HFFc6 (cell line): ENCODE measurements around the gene TMEM205. TPM values are rescaled to one million over a fixed set of nuclear protein-coding genes. Genes with fewer than 3 reads are reported as not detected.
A peak's percentile ranks its signal among the peaks of the same experiment; 100 is the strongest.
"Not testable (repeated sequence)": the region's sequence is repeated elsewhere in the genome, so short reads cannot be mapped to it uniquely, and the experiment has no call there.

Experiments
- DNase-seq: peaks from one replicate; pipeline ENCODE4 v3.0.0-alpha.2; 2018
- H3K27ac Mint-ChIP-seq: 2 replicates; pipeline ENCODE4 v1.8.0; 2020; ENCODE audit warnings: mild to moderate bottlenecking, mixed read lengths
- H3K27me3 Mint-ChIP-seq: 2 replicates; pipeline ENCODE4 v1.8.0; 2021; ENCODE audit warnings: mild to moderate bottlenecking, moderate library complexity, mixed read lengths; ENCODE audit not compliant: insufficient read depth
- H3K36me3 Mint-ChIP-seq: 2 replicates; pipeline ENCODE4 v1.8.0; 2021; ENCODE audit warnings: low read depth, mixed read lengths
- H3K4me1 Mint-ChIP-seq: 2 replicates; pipeline ENCODE4 v1.8.0; 2020; ENCODE audit warnings: low read depth, mixed read lengths
- H3K4me3 Mint-ChIP-seq: 2 replicates; pipeline ENCODE4 v1.8.0; 2020; ENCODE audit warnings: mild to moderate bottlenecking, moderate library complexity, mixed read lengths
- H3K9me3 Mint-ChIP-seq: 2 replicates; pipeline ENCODE4 v1.8.0; 2020; ENCODE audit warnings: mild to moderate bottlenecking, mixed read lengths
- total RNA-seq, 6 experiments: library from RNA; stranded (reverse); fragmentation: NEBNext Ultra II Directional; extraction: Animal tissue kit (Norgen Biotek cat#: 25700); gene quantifications; 2 replicates in 1 of 6; 3 replicates in 5 of 6; pipeline ENCODE4 v1.2.3, GENCODE V29; 2021
- TF ChIP-seq, protein P1 (sequence below): fragments of 200-600 bp; sonication (generic); IDR thresholded peaks from 2 replicates; pipeline ENCODE4 v1.5.0; 2021; ENCODE audit warnings: antibody characterized with exemption, mild to moderate bottlenecking

The TMEM205 gene
- total RNA-seq, 6 experiments from 2014 or later: 36.9 to 51.8 (median 46.5) TPM

DNA sequence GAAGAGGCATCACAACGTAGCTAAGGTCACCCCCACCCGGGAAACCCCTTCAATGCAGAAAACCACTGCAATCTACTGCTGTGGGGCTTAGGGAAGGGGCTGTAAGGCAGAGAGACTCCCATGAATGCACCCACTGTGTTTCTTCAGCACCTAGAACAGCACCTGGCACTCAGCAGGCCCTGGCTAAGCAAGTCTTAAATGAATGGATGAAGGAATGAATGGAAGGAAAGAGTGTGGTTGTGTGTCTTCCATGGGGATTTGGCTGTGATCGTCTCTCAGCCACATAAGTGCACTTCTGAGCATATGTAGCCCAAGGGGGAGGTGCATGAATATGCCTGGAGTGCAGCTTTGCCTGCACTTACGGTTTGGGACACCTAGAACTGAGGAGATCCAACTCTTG, 3.1 kb upstream of the TMEM205 start:
- H3K9me3 Mint-ChIP-seq: peaks cover 12% of the 10 kb centered on the region
- H3K4me3 Mint-ChIP-seq: no peak overlapping the region
- H3K27me3 Mint-ChIP-seq: peaks cover 4% of the 10 kb centered on the region; the same call in 1 of the 2 replicates
- TF ChIP-seq, protein P1, sequence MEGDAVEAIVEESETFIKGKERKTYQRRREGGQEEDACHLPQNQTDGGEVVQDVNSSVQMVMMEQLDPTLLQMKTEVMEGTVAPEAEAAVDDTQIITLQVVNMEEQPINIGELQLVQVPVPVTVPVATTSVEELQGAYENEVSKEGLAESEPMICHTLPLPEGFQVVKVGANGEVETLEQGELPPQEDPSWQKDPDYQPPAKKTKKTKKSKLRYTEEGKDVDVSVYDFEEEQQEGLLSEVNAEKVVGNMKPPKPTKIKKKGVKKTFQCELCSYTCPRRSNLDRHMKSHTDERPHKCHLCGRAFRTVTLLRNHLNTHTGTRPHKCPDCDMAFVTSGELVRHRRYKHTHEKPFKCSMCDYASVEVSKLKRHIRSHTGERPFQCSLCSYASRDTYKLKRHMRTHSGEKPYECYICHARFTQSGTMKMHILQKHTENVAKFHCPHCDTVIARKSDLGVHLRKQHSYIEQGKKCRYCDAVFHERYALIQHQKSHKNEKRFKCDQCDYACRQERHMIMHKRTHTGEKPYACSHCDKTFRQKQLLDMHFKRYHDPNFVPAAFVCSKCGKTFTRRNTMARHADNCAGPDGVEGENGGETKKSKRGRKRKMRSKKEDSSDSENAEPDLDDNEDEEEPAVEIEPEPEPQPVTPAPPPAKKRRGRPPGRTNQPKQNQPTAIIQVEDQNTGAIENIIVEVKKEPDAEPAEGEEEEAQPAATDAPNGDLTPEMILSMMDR: no peak
- peaks cover 27% of the 10 kb centered on the region for H3K4me1 Mint-ChIP-seq
- H3K27ac Mint-ChIP-seq: no peak overlapping the region
- H3K36me3 Mint-ChIP-seq: 0 out of 2 replicates have a peak, but pooled peaks cover 10% of the 10 kb centered on the region
- no peak for DNase-seq

DNA sequence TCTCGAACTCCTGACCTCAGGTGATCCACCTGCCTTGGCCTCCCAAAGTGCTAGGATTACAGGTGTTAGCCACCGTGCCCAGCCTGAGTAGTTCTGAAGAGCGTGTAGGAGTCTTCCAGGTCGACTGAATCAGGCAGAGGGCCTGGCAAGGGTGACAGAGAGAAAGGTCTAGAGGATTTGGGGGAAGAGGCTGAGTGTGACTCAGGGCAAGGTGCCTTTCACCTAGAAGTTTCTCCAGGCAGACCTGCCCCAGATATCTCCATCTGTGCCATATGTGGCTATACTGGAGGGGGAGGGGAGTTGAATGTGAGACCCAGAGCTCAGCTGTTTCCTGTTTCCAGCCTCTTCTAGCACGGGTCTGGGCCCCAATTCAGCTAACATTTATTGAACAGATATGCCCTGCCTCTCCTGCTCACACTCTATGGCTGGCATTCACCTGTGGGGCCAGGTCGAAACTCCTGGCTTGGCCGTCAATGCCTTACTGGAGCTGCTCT, 1.5 kb upstream of the TMEM205 start:
- H3K27ac Mint-ChIP-seq: no peak overlapping the region
- no peak overlapping the region; the same call in 1 of the 2 replicates for H3K4me3 Mint-ChIP-seq
- no peak for DNase-seq
- TF ChIP-seq, protein P1: no peak
- H3K27me3 Mint-ChIP-seq: peaks cover 2% of the 10 kb centered on the region; the same call in 1 of the 2 replicates
- H3K9me3 Mint-ChIP-seq: peaks cover 12% of the 10 kb centered on the region
- H3K36me3 Mint-ChIP-seq: 0 out of 2 replicates have a peak, but pooled peaks cover 10% of the 10 kb centered on the region
- H3K4me1 Mint-ChIP-seq: peaks cover 30% of the 10 kb centered on the region

DNA sequence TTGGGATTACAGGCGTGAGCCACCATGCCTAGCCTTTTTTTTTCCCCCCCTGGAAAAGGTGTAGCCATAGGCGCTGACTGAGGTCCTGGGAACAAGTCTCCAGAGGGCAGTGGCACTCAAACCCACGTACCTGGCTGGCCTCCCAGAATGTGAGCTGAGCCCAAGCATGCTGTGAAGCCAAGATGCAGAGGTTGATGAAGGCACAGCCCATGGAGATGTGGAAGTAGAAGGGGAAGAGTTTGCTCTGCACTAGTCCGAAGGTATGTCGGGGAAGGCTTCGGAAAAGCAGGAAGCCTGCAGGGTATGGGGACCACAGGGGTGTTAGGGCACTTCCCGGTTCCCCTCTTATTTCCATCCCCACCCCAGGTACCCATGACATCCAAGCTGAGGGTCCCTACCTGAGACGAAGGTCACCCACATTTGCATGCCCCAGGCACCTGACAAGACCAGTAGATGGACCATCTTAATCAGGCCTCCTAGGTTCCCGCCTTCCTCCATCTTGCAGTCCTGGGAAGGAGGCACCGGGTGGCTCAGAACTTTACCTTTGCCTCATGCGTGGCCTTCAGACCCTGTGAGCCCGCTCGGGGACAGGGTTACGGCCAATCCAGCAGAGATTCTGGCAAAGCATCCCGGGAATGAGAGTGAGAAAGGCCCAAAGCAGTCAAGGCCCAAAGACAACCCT, 805 bp downstream of the TMEM205 start:
- H3K27me3 Mint-ChIP-seq: no peaks in the 10 kb centered on the region
- DNase-seq: no peak
- peaks cover 12% of the 10 kb centered on the region for H3K9me3 Mint-ChIP-seq

DNA sequence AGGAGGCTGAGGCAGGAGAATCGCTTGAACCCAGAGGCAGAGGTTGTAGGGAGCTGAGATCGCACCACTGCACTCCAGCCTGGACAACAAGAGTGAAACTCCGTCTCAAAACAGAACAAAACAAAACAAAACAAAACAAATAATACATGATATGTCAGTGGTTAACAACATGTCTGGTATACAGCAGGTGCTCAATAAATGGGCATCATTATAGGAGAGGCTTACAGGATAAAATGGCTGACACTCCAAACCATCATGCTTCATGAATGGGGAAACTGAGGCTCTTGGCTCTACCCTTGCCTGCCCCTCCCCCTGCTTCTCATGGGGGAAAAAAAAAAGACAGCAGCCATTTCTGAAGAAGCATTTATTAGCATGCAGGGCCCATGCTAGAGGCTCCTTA, 3.6 kb downstream of the TMEM205 start:
- Mint-ChIP-seq H3K9me3 (no peaks in the 10 kb centered on the region), H3K36me3 (no peaks in the 10 kb centered on the region), H3K4me3 (no peak overlapping the region), H3K27ac (no peak overlapping the region), H3K4me1 (peaks cover 40% of the 10 kb centered on the region), H3K27me3 (no peaks in the 10 kb centered on the region)
- DNase-seq: no peak
- TF ChIP-seq, protein P1: no peak

More for the DNA sequence above, 805 bp downstream of the TMEM205 start:
- H3K4me3 Mint-ChIP-seq: peak overlapping the region; percentile 95
- 0 out of 2 replicates have a peak, but pooled peaks cover 10% of the 10 kb centered on the region for H3K36me3 Mint-ChIP-seq
- peaks cover 30% of the 10 kb centered on the region for H3K4me1 Mint-ChIP-seq
- TF ChIP-seq, protein P1: no peak
- peak overlapping the region; percentile 90 for H3K27ac Mint-ChIP-seq

DNA sequence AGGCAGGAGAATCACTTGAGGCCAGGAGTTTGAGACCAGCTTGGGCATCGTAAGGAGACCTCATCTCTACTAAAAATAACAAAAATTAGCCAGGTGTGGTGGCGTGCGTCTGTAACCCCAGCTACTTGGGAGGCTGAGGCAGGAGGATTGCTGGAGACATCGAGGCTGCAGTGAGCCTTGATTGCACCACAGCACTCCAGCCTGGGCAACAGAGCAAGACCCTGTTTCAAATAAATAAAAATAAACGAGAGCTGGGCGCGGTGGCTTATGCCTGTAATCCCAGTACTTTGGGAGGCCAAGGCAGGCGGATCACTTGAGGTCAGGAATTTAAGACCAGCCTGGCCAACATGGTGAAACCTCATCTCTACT, 6.0 kb downstream of the TMEM205 start:
- not testable (repeated sequence) for H3K27me3 Mint-ChIP-seq, DNase-seq, H3K9me3 Mint-ChIP-seq, H3K27ac Mint-ChIP-seq
- Mint-ChIP-seq H3K36me3 (peaks cover 13% of the 10 kb centered on the region), H3K4me1 (peaks cover 20% of the 10 kb centered on the region), H3K4me3 (peak overlapping the region; percentile 80)

DNA sequence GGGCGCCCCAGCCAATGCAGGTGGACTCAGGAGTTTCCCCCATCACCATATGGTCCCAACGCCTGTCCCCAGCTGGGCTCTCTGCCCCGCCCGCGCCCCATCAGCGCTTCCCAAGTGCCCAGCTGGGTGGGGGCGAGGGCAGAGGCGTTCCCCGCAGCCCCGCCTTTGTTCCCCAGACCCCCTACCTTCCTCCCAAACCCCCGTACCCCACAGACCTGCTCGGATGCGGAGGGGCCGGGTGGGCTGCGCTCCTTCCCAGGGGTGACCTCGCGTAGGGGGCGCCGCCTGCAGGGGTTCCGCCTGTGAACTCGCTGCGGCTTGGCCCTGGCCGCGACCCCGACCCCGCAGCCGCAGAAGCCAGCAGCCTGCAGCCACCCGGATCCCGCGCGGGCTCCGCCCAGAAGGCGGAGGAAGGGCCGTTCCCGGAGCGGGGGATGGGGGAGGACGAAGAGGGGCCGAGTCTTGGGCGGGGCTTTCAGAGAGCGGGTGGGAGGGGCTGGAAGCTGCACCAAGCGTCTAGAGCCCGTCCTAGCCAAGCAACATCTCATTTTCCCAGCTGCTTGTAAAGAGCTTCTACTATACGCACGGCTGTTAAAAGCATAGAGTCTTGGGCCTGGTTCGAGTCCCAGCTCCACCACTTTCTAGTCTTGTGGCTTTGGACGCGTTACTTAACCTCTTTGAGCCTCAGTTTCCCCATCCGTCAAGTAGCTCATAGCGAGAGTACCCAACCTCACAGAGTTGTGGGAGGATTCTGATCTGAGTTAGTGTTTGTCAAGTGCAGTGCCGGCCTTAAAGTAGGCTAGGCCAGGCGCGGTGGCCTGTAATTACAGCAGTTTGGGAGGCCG, 6.6 kb downstream of the TMEM205 start, which contains the start of gene RAB3D:
TSS of gene RAB3D (minus strand) at position 404 of the 845 bp plus-strand sequence. CDS start 2,258 bp downstream, outside the sequence.
- no peaks in the 10 kb centered on the region for H3K27me3 Mint-ChIP-seq
- peak within 1 kb of the TSS; percentile 80 for H3K4me3 Mint-ChIP-seq
- TF ChIP-seq, protein P1: no peak; the same call in 1 of the 2 replicates
- peaks cover 16% of the 10 kb centered on the region for H3K4me1 Mint-ChIP-seq
- H3K9me3 Mint-ChIP-seq: no peaks in the 10 kb centered on the region
- peaks cover 16% of the 10 kb centered on the region for H3K36me3 Mint-ChIP-seq
- peak; percentile 70 for DNase-seq
- no peak within 1 kb of the TSS for H3K27ac Mint-ChIP-seq
